Mesenteric fat pad (tissue), 1 donor: ENCODE data around the gene EMILIN1. TPM values are rescaled to one million over a fixed set of nuclear protein-coding genes. Genes with fewer than 3 reads are reported as not detected.

Experiments used
- DNase-seq: peaks from one replicate; pipeline ENCODE4 v3.0.0-alpha.2; 2020; ENCODE audit warnings: low spot score
- total RNA-seq: library from RNA; stranded (reverse); fragmentation: NEBNext Ultra II Directional; extraction: Animal tissue kit (Norgen Biotek cat#: 25700); gene quantifications from one replicate; pipeline ENCODE4 v1.2.1, GENCODE V29; 2021
- donor health status: DM: yes; HTN: yes; CAD: no.

The EMILIN1 gene
- total RNA-seq, 1 donor from 2014 or later, result 77.4 TPM

DNA sequence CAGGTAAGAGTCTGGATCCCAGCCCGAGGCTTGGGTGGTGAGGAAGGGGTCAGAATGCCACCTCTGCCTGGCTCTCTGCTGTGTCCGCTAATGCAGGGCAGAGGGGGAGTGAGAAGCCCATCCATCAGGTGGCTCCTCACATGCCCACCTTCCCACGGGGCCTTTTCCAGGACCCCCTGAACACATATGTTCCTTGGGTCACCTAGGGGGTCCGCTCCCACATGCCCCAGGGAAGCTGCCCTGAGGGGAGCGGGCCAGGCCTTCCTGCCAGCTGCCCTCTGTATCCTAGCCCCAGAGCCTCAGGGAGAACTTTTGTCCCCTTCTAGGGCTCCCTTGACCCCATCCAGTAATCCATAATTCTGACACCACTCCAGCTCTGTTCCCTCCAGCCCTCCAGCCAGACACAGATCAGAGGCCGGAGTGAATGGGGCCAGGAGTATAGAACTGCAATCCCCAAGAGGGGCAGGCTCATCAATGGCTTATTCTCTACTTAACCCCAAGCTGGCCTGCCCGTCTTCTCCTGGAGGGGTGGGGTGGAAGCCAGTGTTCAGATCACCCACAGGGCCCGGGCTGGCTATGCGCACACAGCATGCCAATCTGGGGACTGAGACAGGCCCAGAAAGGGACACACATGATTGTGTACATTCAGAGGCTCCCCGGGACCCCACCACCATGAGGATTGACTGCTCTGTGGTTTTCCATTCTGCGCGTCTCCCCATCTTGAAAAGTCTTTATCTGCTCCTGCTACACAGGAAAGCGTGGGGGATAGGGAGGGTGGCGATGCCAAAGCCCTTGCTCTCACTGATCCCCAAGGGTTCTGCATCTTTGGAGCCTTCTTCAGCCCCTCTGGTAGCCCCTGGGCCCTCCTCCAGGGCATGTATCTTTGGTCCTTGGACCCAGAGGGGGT is 1.1 kb downstream of the EMILIN1 start:
- no peak for DNase-seq

DNA sequence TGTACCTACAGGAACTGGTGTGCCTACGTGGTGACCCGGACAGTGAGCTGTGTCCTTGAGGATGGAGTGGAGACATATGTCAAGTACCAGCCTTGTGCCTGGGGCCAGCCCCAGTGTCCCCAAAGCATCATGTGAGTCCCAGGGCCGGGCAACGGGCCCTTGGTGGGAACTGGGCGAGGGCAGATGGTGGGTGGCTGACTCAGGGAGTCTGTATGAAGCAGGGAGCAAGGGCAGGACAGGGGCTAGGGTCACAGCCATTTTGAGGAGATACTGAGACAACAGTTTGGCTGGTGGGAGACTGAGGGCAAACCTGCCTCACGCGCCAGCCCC is 1.7 kb downstream of the EMILIN1 start:
- no peak for DNase-seq

DNA sequence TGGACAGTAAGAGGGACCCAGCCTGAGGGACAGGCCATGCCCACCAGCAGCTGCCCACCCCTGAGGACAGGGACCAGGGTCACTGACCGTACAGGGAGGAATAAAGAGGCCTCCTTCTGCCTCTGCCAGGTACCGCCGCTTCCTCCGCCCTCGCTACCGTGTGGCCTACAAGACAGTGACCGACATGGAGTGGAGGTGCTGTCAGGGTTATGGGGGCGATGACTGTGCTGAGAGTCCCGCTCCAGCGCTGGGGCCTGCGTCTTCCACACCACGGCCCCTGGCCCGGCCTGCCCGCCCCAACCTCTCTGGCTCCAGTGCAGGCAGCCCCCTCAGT is 2.2 kb downstream of the EMILIN1 start:
- DNase-seq, result no peak

DNA sequence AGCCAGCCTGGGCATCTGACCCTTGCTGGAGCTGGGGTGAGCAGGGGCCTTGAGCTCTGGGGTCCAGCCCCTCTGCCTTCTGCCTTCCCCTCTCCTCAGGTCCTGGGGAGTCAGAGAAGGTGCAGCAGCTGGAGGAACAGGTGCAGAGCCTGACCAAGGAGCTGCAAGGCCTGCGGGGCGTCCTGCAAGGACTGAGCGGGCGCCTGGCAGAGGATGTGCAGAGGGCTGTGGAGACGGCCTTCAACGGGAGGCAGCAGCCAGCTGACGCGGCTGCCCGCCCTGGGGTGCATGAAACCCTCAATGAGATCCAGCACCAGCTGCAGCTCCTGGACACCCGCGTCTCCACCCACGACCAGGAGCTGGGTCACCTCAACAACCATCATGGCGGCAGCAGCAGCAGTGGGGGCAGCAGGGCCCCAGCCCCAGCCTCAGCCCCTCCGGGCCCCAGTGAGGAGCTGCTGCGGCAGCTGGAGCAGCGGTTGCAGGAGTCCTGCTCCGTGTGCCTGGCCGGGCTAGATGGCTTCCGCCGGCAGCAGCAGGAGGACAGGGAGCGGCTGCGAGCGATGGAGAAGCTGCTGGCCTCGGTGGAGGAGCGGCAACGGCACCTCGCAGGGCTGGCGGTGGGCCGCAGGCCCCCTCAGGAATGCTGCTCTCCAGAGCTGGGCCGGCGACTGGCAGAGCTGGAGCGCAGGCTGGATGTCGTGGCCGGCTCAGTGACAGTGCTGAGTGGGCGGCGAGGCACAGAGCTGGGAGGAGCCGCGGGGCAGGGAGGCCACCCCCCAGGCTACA is 3.8 kb downstream of the EMILIN1 start:
- DNase-seq, result no peak

DNA sequence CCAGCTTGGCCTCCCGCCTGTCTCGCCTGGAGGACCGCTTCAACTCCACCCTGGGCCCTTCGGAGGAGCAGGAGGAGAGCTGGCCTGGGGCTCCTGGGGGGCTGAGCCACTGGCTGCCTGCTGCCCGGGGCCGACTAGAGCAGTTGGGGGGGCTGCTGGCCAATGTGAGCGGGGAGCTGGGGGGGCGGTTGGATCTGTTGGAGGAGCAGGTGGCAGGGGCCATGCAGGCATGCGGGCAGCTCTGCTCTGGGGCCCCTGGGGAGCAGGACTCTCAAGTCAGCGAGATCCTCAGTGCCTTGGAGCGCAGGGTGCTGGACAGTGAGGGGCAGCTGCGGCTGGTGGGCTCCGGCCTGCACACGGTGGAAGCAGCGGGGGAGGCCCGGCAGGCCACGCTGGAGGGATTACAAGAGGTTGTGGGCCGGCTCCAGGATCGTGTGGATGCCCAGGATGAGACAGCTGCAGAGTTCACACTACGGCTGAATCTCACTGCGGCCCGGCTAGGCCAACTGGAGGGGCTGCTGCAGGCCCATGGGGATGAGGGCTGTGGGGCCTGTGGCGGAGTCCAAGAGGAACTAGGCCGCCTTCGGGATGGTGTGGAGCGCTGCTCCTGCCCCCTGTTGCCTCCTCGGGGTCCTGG is 4.5 kb downstream of the EMILIN1 start:
- DNase-seq, result no peak

DNA sequence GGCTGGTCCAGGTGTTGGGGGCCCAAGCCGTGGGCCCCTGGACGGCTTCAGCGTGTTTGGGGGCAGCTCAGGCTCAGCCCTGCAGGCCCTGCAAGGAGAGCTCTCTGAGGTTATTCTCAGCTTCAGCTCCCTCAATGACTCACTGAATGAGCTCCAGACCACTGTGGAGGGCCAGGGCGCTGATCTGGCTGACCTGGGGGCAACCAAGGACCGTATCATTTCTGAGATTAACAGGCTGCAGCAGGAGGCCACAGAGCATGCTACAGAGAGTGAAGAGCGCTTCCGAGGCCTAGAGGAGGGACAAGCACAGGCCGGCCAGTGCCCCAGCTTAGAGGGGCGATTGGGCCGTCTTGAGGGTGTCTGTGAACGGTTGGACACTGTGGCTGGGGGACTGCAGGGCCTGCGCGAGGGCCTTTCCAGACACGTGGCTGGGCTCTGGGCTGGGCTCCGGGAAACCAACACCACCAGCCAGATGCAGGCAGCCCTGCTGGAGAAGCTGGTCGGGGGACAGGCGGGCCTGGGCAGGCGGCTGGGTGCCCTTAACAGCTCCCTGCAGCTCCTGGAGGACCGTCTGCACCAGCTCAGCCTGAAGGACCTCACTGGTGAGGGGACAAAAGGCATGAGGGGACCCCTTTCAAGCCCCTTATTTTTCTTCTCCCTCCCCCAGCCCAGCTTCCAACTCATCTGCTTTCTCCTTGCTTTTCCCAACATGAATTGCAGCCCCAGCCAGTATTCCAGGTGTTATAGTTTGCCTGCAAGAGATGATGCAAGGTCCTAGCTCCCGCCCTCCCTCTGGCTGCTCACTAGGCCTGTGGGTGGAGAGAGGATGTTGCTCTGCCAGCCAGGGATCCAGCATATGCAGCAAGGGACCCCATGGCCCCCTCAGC is 5.2 kb downstream of the EMILIN1 start:
- DNase-seq, result no peak

DNA sequence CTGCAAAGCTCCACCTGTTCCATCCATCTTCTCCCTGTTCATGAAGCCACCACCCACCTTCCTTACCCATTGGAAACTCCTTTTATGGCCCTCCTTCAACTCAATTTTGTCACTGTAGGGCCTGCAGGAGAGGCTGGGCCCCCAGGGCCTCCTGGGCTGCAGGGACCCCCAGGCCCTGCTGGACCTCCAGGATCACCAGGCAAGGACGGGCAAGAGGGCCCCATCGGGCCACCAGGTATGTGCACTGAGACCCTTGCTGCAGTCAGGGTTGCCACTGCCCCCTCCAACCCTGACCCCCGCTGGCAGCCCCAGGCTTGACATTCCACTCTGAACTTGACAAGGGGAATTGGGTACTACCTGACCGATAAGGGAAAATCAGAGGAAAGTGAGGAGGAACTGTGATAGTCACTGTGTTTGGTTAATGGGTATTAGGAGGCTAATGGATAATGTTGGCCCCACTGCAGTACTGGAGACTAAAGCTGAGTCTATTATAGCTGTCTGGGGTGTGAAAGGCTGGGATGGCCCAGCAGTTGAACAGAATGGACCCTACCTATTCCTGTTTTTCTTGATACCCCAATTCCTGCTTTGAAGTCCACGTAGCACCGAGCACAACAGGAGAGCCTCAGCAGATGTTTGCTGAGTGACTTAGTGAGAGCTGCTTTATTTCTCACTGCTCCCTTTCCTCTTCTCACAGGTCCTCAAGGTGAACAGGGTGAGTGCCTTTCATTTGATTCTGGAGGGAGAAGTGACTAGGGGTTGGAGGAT is 6.1 kb downstream of the EMILIN1 start:
- no peak for DNase-seq

DNA sequence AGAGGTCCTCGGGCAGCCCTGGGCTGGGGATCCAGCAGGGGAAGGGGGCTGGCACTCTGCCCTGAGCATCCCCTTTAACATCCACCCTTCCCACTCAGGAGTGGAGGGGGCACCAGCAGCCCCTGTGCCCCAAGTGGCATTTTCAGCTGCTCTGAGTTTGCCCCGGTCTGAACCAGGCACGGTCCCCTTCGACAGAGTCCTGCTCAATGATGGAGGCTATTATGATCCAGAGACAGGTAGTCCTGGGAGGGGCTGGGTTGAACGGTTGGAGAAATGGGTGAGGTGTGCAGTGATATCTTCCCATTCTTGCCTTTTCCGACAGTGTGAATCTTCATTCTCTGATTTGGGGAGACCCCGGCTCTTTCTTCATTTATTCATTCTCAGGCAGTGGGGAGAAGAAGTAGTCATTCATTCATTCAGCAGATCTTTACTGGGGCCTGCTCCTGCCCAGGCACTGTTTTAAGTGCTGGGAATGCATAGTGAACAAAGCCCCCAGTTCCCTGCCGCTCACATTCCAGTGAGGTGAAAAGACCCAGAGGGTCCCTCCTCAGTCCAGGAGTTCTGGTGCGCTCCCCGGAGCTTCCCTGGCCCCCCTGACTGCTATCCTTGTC is 6.8 kb downstream of the EMILIN1 start:
- no peak for DNase-seq

DNA sequence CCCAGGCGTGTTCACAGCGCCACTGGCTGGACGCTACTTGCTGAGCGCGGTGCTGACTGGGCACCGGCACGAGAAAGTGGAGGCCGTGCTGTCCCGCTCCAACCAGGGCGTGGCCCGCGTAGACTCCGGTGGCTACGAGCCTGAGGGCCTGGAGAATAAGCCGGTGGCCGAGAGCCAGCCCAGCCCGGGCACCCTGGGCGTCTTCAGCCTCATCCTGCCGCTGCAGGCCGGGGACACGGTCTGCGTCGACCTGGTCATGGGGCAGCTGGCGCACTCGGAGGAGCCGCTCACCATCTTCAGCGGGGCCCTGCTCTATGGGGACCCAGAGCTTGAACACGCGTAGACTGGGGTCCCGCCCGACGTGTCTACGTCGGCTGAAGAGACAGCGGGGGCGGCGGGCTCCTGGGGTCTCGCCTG is 7.3 kb downstream of the EMILIN1 start:
- peak; percentile 94 for DNase-seq

DNA sequence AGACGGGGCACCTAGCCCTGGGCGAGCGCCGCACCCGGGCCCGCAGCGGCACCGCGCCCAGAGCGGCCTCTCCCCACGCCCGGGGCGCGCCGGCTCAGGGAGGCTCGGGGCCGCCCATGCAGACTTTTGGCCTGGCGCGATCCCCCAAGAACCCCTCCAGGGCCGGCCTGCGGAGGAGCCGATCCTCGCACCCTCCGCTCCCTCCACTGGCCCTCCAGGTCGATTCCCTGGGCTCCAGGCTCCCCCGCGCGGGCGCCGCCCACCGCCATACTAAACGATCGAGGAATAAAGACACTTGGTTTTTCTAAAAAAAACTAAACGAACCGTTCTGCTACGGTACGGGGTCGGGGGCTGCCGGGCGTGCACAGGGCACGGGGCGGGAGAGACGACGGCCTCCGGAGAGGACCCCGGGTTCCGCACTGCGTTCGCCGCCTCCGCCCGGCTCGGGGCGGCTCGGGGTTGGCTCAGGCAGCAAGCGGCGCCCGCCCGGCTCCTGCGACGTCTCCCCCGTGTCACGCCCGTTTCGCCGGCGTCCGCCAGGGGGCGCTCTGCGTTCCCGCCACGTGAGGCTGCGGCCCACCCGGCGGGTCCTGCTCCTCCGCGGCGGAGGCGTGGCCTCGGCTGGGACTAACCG is 7.8 kb downstream of the EMILIN1 start:
- DNase-seq, result peak; percentile 99

DNA sequence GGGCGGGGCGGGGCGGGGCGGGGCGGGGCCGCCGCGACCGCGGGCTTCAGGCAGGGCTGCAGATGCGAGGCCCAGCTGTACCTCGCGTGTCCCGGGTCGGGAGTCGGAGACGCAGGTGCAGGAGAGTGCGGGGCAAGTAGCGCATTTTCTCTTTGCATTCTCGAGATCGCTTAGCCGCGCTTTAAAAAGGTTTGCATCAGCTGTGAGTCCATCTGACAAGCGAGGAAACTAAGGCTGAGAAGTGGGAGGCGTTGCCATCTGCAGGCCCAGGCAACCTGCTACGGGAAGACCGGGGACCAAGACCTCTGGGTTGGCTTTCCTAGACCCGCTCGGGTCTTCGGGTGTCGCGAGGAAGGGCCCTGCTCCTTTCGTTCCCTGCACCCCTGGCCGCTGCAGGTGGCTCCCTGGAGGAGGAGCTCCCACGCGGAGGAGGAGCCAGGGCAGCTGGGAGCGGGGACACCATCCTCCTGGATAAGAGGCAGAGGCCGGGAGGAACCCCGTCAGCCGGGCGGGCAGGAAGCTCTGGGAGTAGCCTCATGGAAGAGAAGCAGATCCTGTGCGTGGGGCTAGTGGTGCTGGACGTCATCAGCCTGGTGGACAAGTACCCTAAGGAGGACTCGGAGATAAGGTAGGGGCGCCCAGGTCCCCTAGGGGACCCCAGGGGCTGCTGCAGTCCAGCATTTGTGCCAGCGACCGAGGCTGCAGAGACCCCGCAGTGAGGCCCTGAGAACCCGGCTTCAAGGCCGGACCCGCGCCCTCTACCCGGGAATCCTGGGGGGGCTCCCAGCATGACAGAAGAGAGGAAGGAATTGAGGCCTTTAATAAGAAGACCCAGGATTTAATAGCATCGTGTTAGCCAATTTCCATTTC is 8.5 kb downstream of the EMILIN1 start, which contains the start of gene KHK:
Gene KHK (plus strand): TSS at position 49 of the 870 bp plus-strand sequence. CDS start 488 bp downstream, at position 537.
- no peak for DNase-seq

DNA sequence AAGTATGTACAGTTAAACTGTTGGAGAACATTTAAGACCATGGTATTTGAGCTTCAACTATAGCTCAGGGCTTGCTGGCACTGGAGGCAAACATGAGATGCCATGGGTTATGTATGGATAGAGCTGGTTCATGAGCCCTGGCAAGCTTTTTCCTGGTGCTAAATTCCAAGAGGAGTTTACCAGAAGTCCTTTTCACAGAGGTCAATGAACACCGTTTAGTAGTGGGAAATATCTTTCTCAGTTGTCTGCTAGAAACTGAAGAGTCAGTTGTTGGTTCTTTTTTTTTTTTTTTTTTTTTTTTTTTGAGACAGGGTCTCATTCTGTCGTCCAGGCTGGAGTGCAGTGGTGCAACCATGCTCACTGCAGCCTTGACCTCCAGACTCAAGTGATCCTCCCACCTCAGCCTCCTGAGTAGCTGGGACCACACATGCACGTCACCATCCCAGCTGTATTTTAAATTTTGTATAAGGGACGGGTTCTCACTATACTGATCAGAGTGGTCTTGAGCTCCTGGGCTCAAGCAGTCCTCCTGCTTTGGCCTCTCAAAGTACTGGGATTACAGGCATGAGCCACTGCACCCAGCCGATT is 9.5 kb downstream of the EMILIN1 start:
- no peak for DNase-seq

DNA sequence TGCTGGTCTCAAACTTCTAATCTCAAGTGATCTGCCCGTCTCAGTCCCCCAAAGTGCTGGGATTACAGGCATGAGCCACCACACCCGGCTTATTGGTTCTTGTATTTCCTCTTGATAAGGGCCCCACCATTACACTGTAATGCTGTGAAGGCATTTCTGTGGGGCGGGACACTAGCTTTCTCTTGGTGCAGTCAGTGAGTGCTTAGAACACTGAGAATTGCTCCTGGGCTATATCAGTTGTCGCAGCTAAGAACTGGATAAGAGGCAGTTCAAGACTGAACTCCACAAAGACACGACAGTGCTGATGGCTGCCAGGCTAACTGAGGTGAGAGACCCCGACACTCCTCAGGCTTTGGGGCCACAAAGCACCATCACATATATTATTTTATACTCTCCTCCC is 10.2 kb downstream of the EMILIN1 start:
- no peak for DNase-seq

DNA sequence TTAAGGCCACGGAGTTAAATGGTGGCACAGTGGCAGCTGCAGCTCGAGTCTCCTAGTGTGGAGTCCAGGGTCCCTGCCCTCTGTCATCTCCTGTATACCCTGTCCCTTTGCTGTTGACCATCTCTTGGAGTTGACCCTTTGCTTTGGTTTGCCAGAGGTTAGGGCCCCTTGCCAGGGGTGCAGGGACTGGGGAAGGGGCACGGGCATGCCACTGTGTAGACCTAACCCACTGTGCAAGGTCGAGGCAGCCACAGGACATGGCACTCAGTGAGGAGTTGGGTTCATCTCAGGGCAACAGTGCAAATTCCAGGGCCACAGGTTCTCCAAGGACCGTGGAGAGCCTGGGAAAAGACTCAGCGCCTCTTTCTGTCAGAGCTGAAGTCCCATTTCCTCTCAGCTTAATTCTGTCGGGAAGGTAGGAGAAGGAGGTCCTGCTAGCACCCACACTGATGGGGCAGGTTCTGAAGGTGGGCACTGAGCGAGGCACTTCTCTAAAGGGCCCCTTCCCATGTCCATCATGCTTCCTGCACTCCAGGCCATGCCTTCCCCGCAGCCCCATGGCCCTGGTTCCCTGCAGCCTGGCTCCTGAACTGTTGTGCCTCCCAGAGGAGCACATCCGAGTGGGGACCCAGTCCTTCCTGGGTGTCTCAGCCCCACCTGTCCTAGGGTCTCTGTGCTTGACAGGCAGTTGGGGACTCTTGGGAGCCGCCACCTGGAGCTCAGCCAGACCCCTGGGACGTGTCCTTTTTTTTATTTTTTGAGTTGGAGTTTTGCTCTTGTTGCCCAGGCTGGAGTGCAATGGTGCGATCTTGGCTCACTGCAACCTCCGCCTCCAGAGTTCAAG is 10.9 kb downstream of the EMILIN1 start:
- DNase-seq, result no peak

DNA sequence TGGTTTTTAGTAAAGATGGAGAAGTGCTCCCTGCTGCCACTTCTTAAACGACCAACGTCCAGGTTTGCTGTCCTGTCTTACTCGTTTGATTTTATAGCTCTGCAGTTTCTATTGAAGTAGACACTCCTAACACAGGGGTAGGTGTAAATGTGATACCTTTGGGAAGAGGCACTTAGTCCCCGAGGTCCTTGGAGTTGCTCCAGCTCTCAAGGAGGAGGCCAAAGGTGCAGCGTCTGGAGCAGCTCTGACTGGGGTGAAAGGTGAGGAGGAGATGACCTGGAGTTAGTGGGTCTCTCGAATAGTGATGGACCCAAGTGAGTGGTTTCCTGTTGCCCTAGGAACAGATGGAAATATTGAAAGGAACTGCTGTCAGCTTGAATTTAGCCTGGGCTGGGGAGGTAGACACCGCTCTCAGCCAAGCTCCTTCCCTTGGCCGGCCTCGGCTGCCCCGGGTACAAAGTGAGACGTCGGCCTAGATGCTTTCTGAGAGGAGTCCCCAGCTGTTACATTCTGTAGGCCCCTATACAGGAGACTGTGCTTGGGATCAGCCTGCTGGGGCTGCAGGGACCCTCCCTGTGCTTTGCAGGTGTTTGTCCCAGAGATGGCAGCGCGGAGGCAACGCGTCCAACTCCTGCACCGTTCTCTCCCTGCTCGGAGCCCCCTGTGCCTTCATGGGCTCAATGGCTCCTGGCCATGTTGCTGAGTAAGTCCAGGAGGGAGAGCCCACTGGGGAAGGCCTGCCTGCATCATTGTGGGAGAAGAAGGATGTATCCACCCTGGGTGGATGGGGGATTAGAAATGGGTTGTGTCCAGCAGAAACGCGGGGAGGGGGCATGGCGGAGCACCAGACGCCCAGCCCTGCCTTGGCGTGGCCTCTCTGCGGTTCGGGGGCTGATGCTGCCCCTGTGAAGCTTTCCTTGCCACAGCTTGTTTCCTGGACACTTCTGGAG is 13.6 kb downstream of the EMILIN1 start:
- no peak for DNase-seq
